Effector memory CD4-positive, alpha-beta T cell (primary cell): ENCODE measurements around the gene USP17L21.
"Not testable (repeated sequence)": the region's sequence is repeated elsewhere in the genome, so short reads cannot be mapped to it uniquely, and the experiment has no call there.

ENCODE experiments used
- DNase-seq, 3 donors: peaks; one replicate each; pipeline ENCODE4 v3.0.0-alpha.2; 2020
- H3K27ac ChIP-seq: 2 replicates; pipeline ENCODE4 v1.7.0; 2013; ENCODE audit warnings: mild to moderate bottlenecking, low read length, moderate library complexity; ENCODE audit not compliant: insufficient read depth, poor library complexity, severe bottlenecking
- H3K27me3 ChIP-seq: replicated peaks from 2 replicates; pipeline ENCODE4 v1.7.0; 2013; ENCODE audit warnings: mild to moderate bottlenecking, low read length; ENCODE audit not compliant: insufficient read depth, control insufficient read depth, poor library complexity, severe bottlenecking
- H3K36me3 ChIP-seq: 2 replicates; pipeline ENCODE4 v1.7.0; 2013; ENCODE audit warnings: mild to moderate bottlenecking, low read length, moderate library complexity; ENCODE audit not compliant: control insufficient read depth, insufficient read depth
- H3K4me1 ChIP-seq: 2 replicates; pipeline ENCODE4 v1.7.0; 2013; ENCODE audit warnings: low read length, mild to moderate bottlenecking; ENCODE audit not compliant: control insufficient read depth, insufficient read depth, poor library complexity, severe bottlenecking
- H3K4me3 ChIP-seq: 2 replicates; pipeline ENCODE4 v1.7.0; 2013; ENCODE audit warnings: low read length, low read depth, mild to moderate bottlenecking; ENCODE audit not compliant: insufficient read depth, poor library complexity, severe bottlenecking
- H3K9me3 ChIP-seq: 2 replicates; pipeline ENCODE4 v1.7.0; 2013; ENCODE audit warnings: mild to moderate bottlenecking, low read length, moderate library complexity; ENCODE audit not compliant: control insufficient read depth
- total RNA-seq, 3 donors: gene quantifications; one replicate each; lab custom pipeline; 2026; lab: John Stamatoyannopoulos, UW

USP17L21 gene
- total RNA-seq: 0 reads per million in 3 donors

DNA sequence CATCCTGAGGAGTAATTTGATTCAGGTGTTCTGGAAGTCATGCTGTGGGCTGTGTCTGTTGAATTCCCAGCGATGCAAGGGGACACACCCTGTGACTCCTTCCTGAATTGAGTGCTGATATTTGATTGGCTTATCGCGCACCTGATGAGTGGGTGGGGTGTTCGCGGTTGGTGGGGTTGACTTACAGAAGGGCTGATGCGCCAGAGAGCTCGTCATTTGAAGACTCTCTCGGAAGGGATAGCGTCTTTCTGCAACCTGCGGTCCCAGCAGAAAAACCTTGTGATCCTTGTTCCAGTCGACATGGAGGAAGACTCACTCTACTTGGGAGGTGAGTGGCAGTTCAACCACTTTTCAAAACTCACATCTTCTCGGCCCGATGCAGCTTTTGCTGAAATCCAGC lies at the start of gene USP17L21:
TSS of gene USP17L21 (plus strand) at position 301 of the 400 bp plus-strand sequence. CDS start at position 301, 0 bp downstream.
- H3K36me3 ChIP-seq, DNase-seq, H3K27me3 ChIP-seq, H3K9me3 ChIP-seq, H3K27ac ChIP-seq, H3K4me1 ChIP-seq, H3K4me3 ChIP-seq: not testable (repeated sequence)

- not testable (repeated sequence) for H3K27me3 ChIP-seq, H3K36me3 ChIP-seq, H3K4me1 ChIP-seq, H3K27ac ChIP-seq, H3K9me3 ChIP-seq, H3K4me3 ChIP-seq, DNase-seq
Measured at GRCh38 chr4:9214701-9215100, 48.0 kb upstream of the USP17L21 start.

- H3K27ac ChIP-seq, H3K36me3 ChIP-seq: not testable (repeated sequence)
Measured at GRCh38 chr4:9215105-9215504, 47.6 kb upstream of the USP17L21 start, which contains the start of gene USP17L11. USP17L11 (plus strand) TSS chr4:9215405; CDS start chr4:9215405, 0 bp downstream.

DNA sequence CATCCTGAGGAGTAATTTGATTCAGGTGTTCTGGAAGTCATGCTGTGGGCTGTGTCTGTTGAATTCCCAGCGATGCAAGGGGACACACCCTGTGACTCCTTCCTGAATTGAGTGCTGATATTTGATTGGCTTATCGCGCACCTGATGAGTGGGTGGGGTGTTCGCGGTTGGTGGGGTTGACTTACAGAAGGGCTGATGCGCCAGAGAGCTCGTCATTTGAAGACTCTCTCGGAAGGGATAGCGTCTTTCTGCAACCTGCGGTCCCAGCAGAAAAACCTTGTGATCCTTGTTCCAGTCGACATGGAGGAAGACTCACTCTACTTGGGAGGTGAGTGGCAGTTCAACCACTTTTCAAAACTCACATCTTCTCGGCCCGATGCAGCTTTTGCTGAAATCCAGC lies 42.8 kb upstream of the USP17L21 start, which contains the start of gene USP17L12:
TSS of gene USP17L12 (plus strand) at position 301 of the 400 bp plus-strand sequence. CDS start at position 301, 0 bp downstream.
- H3K27ac ChIP-seq, DNase-seq, H3K9me3 ChIP-seq, H3K27me3 ChIP-seq, H3K36me3 ChIP-seq, H3K4me3 ChIP-seq, H3K4me1 ChIP-seq: not testable (repeated sequence)

More at GRCh38 chr4:9215105-9215504, 47.6 kb upstream of the USP17L21 start, which contains the start of gene USP17L11:
- not testable (repeated sequence) for DNase-seq, H3K4me1 ChIP-seq, H3K27me3 ChIP-seq, H3K4me3 ChIP-seq, H3K9me3 ChIP-seq

GRCh38 chr4:9224596-9224995 lies 38.1 kb upstream of the USP17L21 start, which contains the start of gene USP17L13:
USP17L13 (plus strand) TSS chr4:9224896; CDS start chr4:9224896, 0 bp downstream.
- not testable (repeated sequence) for H3K4me1 ChIP-seq, H3K27ac ChIP-seq, H3K27me3 ChIP-seq, DNase-seq, H3K4me3 ChIP-seq, H3K9me3 ChIP-seq, H3K36me3 ChIP-seq

- not testable (repeated sequence) for H3K9me3 ChIP-seq, H3K27me3 ChIP-seq, DNase-seq, H3K27ac ChIP-seq, H3K4me1 ChIP-seq, H3K4me3 ChIP-seq, H3K36me3 ChIP-seq
Measured at GRCh38 chr4:9230249-9230648, 32.4 kb upstream of the USP17L21 start.

DNA sequence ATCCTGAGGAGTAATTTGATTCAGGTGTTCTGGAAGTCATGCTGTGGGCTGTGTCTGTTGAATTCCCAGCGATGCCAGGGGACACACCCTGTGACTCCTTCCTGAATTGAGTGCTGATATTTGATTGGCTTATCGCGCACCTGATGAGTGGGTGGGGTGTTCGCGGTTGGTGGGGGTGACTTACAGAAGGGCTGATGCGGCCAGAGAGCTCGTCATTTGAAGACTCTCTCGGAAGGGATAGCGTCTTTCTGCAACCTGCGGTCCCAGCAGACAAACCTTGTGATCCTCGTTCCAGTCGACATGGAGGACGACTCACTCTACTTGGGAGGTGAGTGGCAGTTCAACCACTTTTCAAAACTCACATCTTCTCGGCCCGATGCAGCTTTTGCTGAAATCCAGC lies 28.6 kb upstream of the USP17L21 start, which contains the start of gene USP17L15:
TSS of gene USP17L15 (plus strand) at position 301 of the 400 bp plus-strand sequence. CDS start at position 301, 0 bp downstream.
- not testable (repeated sequence) for H3K9me3 ChIP-seq, H3K27ac ChIP-seq, H3K27me3 ChIP-seq, DNase-seq, H3K36me3 ChIP-seq, H3K4me3 ChIP-seq, H3K4me1 ChIP-seq

- not testable (repeated sequence) for H3K27ac ChIP-seq, H3K36me3 ChIP-seq, H3K9me3 ChIP-seq, DNase-seq, H3K4me3 ChIP-seq, H3K27me3 ChIP-seq, H3K4me1 ChIP-seq
Measured at GRCh38 chr4:9238461-9238860, 24.2 kb upstream of the USP17L21 start.

DNA sequence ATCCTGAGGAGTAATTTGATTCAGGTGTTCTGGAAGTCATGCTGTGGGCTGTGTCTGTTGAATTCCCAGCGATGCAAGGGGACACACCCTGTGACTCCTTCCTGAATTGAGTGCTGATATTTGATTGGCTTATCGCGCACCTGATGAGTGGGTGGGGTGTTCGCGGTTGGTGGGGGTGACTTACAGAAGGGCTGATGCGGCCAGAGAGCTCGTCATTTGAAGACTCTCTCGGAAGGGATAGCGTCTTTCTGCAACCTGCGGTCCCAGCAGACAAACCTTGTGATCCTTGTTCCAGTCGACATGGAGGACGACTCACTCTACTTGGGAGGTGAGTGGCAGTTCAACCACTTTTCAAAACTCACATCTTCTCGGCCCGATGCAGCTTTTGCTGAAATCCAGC lies 19.1 kb upstream of the USP17L21 start, which contains the start of gene USP17L17:
TSS of gene USP17L17 (plus strand) at position 301 of the 400 bp plus-strand sequence. CDS start at position 301, 0 bp downstream.
- H3K27ac ChIP-seq, H3K27me3 ChIP-seq, H3K9me3 ChIP-seq, DNase-seq, H3K4me1 ChIP-seq, H3K4me3 ChIP-seq, H3K36me3 ChIP-seq: not testable (repeated sequence)

- H3K36me3 ChIP-seq, H3K4me1 ChIP-seq, H3K4me3 ChIP-seq, H3K27me3 ChIP-seq, DNase-seq, H3K27ac ChIP-seq, H3K9me3 ChIP-seq: not testable (repeated sequence)
Measured at GRCh38 chr4:9247953-9248680, 14.6 kb upstream of the USP17L21 start, which contains the start of gene USP17L18. USP17L18 (plus strand) TSS chr4:9248630; CDS start chr4:9248630, 0 bp downstream.
